GM12874 (cell line): ENCODE results near the gene MAGED1.

Experiments
- TF ChIP-seq, protein P1 (sequence below): IDR thresholded peaks from 2 replicates; pipeline ENCODE4 v1.5.1; 2011; ENCODE audit warnings: low read depth, mild to moderate bottlenecking, control low read depth, low read length, moderate library complexity; ENCODE audit not compliant: insufficient read depth

The MAGED1 gene

GRCh38 chrX:51857159-51857733, 36.2 kb upstream of the MAGED1 start:
- TF ChIP-seq, protein P1, sequence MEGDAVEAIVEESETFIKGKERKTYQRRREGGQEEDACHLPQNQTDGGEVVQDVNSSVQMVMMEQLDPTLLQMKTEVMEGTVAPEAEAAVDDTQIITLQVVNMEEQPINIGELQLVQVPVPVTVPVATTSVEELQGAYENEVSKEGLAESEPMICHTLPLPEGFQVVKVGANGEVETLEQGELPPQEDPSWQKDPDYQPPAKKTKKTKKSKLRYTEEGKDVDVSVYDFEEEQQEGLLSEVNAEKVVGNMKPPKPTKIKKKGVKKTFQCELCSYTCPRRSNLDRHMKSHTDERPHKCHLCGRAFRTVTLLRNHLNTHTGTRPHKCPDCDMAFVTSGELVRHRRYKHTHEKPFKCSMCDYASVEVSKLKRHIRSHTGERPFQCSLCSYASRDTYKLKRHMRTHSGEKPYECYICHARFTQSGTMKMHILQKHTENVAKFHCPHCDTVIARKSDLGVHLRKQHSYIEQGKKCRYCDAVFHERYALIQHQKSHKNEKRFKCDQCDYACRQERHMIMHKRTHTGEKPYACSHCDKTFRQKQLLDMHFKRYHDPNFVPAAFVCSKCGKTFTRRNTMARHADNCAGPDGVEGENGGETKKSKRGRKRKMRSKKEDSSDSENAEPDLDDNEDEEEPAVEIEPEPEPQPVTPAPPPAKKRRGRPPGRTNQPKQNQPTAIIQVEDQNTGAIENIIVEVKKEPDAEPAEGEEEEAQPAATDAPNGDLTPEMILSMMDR, result no peak

GRCh38 chrX:51860679-51861078, 32.7 kb upstream of the MAGED1 start:
- TF ChIP-seq, protein P1, result 0 out of 2 replicates have a peak, but pooled peaks have one; percentile 26

DNA sequence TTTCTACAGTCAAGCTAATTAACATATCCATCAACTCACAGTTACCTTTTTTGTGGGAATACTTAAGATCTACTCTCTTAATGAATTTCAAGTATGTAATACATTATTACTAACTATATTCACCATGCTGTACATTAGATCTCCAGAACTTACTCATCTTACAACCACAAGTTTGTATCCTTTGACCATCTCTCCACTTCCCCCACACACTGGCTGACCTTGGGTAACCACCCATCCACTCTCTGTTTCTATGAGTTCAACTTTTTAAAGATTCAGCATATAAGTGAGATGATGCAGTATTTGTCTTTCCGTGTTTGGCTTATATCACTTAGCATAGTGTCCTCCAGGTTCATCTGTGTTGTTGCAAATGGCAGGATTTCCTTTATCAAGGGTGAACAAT, 30.5 kb upstream of the MAGED1 start:
- TF ChIP-seq, protein P1, result no peak

DNA sequence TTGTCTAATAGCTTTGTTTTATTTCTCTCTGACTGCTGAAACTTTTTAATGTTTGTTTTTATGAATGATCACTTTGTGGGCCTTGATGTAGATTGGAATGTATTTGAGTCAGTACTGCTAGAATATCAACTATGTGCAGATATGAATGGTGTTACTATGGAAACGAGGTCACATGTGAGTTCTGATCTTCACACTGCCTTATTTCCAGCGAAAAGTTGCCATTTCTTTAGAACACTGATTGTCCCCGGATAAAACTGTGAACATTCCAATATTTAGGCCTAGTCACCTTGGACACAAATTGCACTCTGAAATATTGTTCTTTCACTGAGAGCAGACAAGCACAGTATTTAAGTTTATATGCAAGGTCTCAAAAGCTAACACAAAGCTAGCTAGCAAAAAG, 27.2 kb upstream of the MAGED1 start:
- TF ChIP-seq, protein P1, result no peak

GRCh38 chrX:51867626-51868025, 25.8 kb upstream of the MAGED1 start:
- TF ChIP-seq, protein P1, result no peak

- TF ChIP-seq, protein P1, result no peak
These were observed 23.1 kb upstream of the MAGED1 start for GRCh38 chrX:51870354-51870753.

- TF ChIP-seq, protein P1, result no peak
These were observed 19.3 kb upstream of the MAGED1 start for GRCh38 chrX:51874123-51874522.

- TF ChIP-seq, protein P1, result no peak
These were observed 17.0 kb upstream of the MAGED1 start for GRCh38 chrX:51876441-51876840.
